Psoas muscle (tissue), 8 donors: Measurements from ENCODE around the gene FFAR1. TPM values are rescaled to one million over a fixed set of nuclear protein-coding genes. Genes with fewer than 3 reads are reported as not detected.

ENCODE experiments used
- ATAC-seq, 4 donors: fragments of 200-7000 bp; cut with Tn5 transposase; one replicate each; pipeline ENCODE4 v1.9.1; 2020; ENCODE audit warnings: moderate library complexity in 3 of 4, mild to moderate bottlenecking in 2 of 4
- DNase-seq, 2 donors: peaks; one replicate each; pipeline ENCODE4 v3.0.0-alpha.2; 2020
- H3K27ac ChIP-seq: fragments of 200-600 bp; one replicate; pipeline ENCODE4 v1.8.0; 2022
- H3K27me3 ChIP-seq, 3 donors: fragments of 200-600 bp in 1 of 3; one replicate each; pipeline versions ENCODE4 v1.6.1 to v1.8.0; 2013 to 2022; ENCODE audit warnings: low read length in 2 of 3, mild to moderate bottlenecking in 2 of 3, moderate library complexity in 1 of 3; ENCODE audit not compliant: insufficient read depth in 3 of 3
- H3K36me3 ChIP-seq, 2 donors: fragments of 200-600 bp in 1 of 2; one replicate each; pipeline versions ENCODE4 v1.6.1 to v1.8.0; 2013 to 2022; ENCODE audit warnings: low read depth in 1 of 2, mild to moderate bottlenecking in 1 of 2, moderate library complexity in 1 of 2; ENCODE audit not compliant: insufficient read depth in 1 of 2
- H3K4me1 ChIP-seq: fragments of 200-600 bp; one replicate; pipeline ENCODE4 v1.8.0; 2022
- H3K4me3 ChIP-seq: fragments of 200-600 bp; one replicate; pipeline ENCODE4 v1.8.0; 2022; ENCODE audit warnings: mild to moderate bottlenecking
- H3K9me3 ChIP-seq: fragments of 200-600 bp; one replicate; pipeline ENCODE4 v1.8.0; 2022
- WGBS, 3 donors: extraction: QIAGEN DNeasy Blood & Tissue Kit; methylation state at CpG; one replicate each; pipeline versions ENCODE4 v1.1.6 to v1.1.7; 2013; 5-methylcytosine and 5-hydroxymethylcytosine counted together
- intact Hi-C, 2 donors: fragments of 100-400 bp; cut with DNase I; formaldehyde crosslinking; loops; one replicate each; pipeline versions ENCODE4 v1.11.0 to v1.14.2; 2022
- long read RNA-seq, 2 donors: library from polyadenylated mRNA; unstranded; transcript quantifications; one replicate each; pipeline ENCODE4 v2.0.0, GENCODE V29; 2021
- polyA plus RNA-seq, 3 donors: library from polyadenylated mRNA; stranded (reverse); fragments of 200-250 nt; gene quantifications; one replicate each; pipeline ENCODE4 v1.2.3, GENCODE V29; 2013
- total RNA-seq, 4 donors: library from RNA; stranded (reverse); fragmentation: NEBNext Ultra II Directional in 2 of 4; extraction: Animal tissue kit (Norgen Biotek cat#: 25700) in 2 of 4; gene quantifications; one replicate each; pipeline versions ENCODE4 v1.2.1 to v1.2.4, GENCODE V29; 2021 to 2023
- TF ChIP-seq, protein P1 (sequence below): fragments of 200-600 bp; IDR thresholded peaks from one replicate; pipeline ENCODE4 v1.8.0; 2022; ENCODE audit warnings: antibody characterized with exemption
- donor health status: healthy with polysubstance abuse.
- donor health status: DM: no; HTN: no; CAD: no; lungs with moderate emphysema.
- donor health status: Bipolar disorder and iron deficiency.
- donor health status: healthy.
- donor health status: DM: yes; HTN: yes; CAD: no.
- donor health status: DM: no; HTN: no; CAD: no.
- donor health status: DM: no; HTN: no; CAD: no.
- donor health status: DM: yes; HTN: yes; CAD: no.

The FFAR1 gene, protein sequence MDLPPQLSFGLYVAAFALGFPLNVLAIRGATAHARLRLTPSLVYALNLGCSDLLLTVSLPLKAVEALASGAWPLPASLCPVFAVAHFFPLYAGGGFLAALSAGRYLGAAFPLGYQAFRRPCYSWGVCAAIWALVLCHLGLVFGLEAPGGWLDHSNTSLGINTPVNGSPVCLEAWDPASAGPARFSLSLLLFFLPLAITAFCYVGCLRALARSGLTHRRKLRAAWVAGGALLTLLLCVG (N-terminal part only)
- total RNA-seq: not detected
- not detected for polyA plus RNA-seq
- long read RNA-seq, donor 1: 0 reads
- long read RNA-seq, donor 2: 0 reads

DNA sequence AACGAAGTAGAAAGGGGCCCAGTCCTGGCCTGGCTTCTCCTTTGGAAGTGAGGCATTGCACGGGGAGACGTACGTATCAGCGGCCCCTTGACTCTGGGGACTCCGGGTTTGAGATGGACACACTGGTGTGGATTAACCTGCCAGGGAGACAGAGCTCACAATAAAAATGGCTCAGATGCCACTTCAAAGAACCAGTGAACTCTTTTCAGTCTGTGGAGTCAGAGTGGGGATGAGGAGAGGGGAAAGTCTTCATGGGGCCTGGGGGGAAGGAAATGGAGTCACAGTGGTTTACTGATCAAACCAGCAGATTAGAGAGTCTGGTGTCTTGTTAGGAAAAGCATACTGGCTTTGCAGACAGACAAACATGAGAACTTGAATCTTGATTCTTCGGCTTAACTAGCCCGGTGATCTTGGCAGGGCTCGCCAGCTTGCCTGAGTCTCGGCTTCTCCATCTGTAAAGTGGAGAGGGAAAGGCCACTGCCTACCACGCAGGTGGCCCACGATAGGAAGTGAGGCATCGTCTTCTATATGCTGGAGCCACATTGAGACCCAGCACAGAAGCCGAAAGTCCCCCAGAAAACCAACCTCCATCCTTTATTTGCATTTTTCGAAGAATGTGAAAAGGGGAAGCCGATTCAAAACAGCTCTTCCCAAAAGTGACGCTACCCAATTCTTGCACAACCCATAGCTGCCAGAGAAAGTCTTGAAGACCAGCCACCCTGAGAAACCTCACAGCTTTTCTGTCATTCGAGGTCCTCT lies at the start of gene FFAR1:
Gene FFAR1, plus strand, starts transcription at position 732 of the 759 bp plus-strand sequence. CDS start 3,650 bp downstream, outside the sequence.
- H3K4me1 ChIP-seq: no peaks in the 10 kb centered on the region
- WGBS, 3 donors: 58 to 69% (median 59%) methylated on average over 18 of the region's 18 CpGs
- ATAC-seq (no peak), DNase-seq (no peak)
- TF ChIP-seq, protein P1, sequence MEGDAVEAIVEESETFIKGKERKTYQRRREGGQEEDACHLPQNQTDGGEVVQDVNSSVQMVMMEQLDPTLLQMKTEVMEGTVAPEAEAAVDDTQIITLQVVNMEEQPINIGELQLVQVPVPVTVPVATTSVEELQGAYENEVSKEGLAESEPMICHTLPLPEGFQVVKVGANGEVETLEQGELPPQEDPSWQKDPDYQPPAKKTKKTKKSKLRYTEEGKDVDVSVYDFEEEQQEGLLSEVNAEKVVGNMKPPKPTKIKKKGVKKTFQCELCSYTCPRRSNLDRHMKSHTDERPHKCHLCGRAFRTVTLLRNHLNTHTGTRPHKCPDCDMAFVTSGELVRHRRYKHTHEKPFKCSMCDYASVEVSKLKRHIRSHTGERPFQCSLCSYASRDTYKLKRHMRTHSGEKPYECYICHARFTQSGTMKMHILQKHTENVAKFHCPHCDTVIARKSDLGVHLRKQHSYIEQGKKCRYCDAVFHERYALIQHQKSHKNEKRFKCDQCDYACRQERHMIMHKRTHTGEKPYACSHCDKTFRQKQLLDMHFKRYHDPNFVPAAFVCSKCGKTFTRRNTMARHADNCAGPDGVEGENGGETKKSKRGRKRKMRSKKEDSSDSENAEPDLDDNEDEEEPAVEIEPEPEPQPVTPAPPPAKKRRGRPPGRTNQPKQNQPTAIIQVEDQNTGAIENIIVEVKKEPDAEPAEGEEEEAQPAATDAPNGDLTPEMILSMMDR: no peak
- no peaks in the 10 kb centered on the region for H3K9me3 ChIP-seq
- no peak within 1 kb of the TSS for H3K27ac ChIP-seq
- H3K36me3 ChIP-seq: no peaks in the 10 kb centered on the region
- H3K4me3 ChIP-seq: no peak within 1 kb of the TSS
- H3K27me3 ChIP-seq: peaks cover 0 to 41% (median 4%) of the 10 kb centered on the region in 3 donors
- intact Hi-C loops: no loop called here

DNA sequence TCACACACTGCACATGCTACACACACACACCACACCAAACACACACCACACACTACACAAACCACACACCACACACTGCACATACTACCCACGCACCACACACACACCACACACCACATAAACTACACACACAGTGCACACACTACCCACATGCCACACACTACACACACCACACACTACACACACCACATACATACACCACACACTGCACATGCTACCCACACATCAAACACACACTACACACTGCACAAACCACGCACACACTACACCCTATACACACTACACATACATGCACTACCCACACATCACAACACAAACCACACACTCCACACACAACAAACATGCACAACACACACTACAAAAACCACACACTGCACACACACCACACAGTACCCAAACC lies 49.8 kb upstream of the FFAR1 start:
- intact Hi-C loops: no loop called here
- TF ChIP-seq, protein P1: no peak
- no peak for ATAC-seq

DNA sequence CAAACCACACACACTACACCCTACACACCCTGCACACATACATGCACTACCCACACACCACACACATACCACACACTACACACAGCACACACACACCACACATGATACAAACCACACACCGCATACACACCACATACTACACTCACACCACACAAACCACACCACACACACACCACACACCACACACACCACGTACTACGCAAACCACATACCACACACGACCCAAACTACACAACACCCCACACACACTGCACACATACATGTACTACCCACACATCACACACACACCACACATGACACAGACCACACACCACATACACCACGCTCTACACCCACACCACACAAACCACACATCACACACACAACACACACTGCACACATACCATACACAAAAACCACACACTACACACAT lies 49.1 kb upstream of the FFAR1 start:
- TF ChIP-seq, protein P1: no peak
- no peak for DNase-seq

More for the DNA sequence above, 49.8 kb upstream of the FFAR1 start:
- no peaks in the 10 kb centered on the region for H3K9me3 ChIP-seq
- no peaks in the 10 kb centered on the region for H3K4me1 ChIP-seq
- WGBS, 3 donors: 96 to 100% (median 98%) methylated on average over 2 of the region's 2 CpGs
- H3K36me3 ChIP-seq: no peaks in the 10 kb centered on the region
- no peak overlapping the region for H3K4me3 ChIP-seq
- DNase-seq: no peak
- H3K27ac ChIP-seq: no peak overlapping the region
- H3K27me3 ChIP-seq: peaks cover 0 to 44% (median 7%) of the 10 kb centered on the region in 3 donors

DNA sequence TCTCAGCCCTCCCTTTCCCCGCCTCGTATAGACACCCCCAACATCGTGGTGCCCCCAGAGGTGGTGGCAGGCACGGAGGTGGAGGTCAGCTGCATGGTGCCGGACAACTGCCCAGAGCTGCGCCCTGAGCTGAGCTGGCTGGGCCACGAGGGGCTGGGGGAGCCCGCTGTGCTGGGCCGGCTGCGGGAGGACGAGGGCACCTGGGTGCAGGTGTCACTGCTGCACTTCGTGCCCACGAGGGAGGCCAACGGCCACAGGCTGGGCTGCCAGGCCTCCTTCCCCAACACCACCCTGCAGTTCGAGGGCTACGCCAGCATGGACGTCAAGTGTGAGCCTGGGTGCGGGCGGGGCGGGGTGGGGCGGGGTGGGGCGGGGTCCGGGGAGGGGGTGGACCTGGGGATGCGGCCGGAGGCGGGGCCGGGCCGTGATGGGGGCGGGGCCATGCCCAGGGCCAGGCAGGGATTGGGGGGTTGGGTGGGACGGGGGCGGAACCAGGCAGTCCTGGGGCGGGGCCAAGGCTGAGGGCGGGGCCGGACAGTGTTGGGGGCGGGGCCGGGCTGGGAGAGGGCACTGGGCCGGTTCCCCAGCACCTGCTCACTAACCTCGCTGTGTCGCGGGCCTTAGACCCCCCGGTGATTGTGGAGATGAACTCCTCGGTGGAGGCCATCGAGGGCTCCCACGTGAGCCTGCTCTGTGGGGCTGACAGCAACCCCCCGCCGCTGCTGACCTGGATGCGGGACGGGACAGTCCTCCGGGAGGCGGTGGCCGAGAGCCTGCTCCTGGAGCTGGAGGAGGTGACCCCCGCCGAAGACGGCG lies 48.0 kb upstream of the FFAR1 start:
- peak in 3 of 4 donors; percentile 27 to 61 (median 40) for ATAC-seq

More for the DNA sequence above, 49.1 kb upstream of the FFAR1 start:
- no peak for ATAC-seq
- Histone ChIP-seq H3K4me3 (no peak overlapping the region), H3K4me1 (no peaks in the 10 kb centered on the region), H3K9me3 (no peaks in the 10 kb centered on the region), H3K36me3 (no peaks in the 10 kb centered on the region), H3K27ac (no peak overlapping the region), H3K27me3 (peaks cover 0 to 43% (median 7%) of the 10 kb centered on the region in 3 donors)
- intact Hi-C loops: no loop called here
- 94 to 97% (median 95%) methylated on average over 5 of the region's 5 CpGs for WGBS, 3 donors

More for the DNA sequence above, 48.0 kb upstream of the FFAR1 start:
- Histone ChIP-seq H3K9me3 (no peaks in the 10 kb centered on the region), H3K27ac (no peak overlapping the region), H3K36me3 (no peaks in the 10 kb centered on the region), H3K4me1 (no peaks in the 10 kb centered on the region), H3K4me3 (no peak overlapping the region), H3K27me3 (peaks cover 0 to 39% (median 7%) of the 10 kb centered on the region in 3 donors)
- no peak for DNase-seq
- intact Hi-C loops: no loop called here
- 34 to 58% (median 36%) methylated on average over 31 to 55 of the region's 55 CpGs for WGBS, 3 donors
- TF ChIP-seq, protein P1: no peak
